OCI-LY3 (cell line): Measurements from ENCODE around the gene RFC2.

Experiments
- CTCF ChIP-seq: fragments of 200-600, 300-600 bp; sonication (generic); IDR thresholded peaks from 2 replicates; pipeline ENCODE4 v1.5.1; 2014; ENCODE audit warnings: antibody characterized with exemption, low read length, low read depth
- EZH2phosphoT487 ChIP-seq: fragments of 200-600 bp; shearing (Covaris generic); IDR thresholded peaks from 2 replicates; pipeline ENCODE4 v1.6.1; 2018; ENCODE audit warnings: antibody characterized with exemption, mixed run types, low read depth

GRCh38 chr7:74235518-74236268 is 18.5 kb downstream of the RFC2 start:
- no peak for TF ChIP-seq CTCF
- TF ChIP-seq EZH2phosphoT487 = no peak
